Measurements from ENCODE around the gene PIGR.

Gene PIGR

DNA sequence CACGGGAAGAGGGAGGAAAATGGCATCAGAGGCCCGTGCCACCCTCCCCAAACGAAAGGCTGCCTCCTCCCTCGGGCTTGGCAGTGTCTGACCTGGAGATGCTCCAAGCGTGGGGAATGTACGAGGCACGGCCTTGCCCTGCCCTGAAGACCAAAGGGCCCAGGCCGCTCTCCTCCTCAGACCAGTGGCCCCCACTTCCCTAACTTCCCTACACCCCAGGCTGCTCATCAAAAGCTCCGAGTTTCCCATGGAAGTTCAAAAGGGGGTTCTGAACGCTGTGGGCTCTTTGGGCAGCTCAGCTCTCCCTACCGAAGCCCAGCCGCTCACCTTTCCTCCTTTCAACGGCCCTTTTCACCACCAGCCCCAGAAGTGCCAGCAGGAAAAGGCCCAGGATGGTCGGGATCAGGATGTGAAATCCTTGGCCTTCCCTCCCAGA lies 36.4 kb downstream of the PIGR start:
- DNase-seq (ENCODE audit: low read depth): no peak

DNA sequence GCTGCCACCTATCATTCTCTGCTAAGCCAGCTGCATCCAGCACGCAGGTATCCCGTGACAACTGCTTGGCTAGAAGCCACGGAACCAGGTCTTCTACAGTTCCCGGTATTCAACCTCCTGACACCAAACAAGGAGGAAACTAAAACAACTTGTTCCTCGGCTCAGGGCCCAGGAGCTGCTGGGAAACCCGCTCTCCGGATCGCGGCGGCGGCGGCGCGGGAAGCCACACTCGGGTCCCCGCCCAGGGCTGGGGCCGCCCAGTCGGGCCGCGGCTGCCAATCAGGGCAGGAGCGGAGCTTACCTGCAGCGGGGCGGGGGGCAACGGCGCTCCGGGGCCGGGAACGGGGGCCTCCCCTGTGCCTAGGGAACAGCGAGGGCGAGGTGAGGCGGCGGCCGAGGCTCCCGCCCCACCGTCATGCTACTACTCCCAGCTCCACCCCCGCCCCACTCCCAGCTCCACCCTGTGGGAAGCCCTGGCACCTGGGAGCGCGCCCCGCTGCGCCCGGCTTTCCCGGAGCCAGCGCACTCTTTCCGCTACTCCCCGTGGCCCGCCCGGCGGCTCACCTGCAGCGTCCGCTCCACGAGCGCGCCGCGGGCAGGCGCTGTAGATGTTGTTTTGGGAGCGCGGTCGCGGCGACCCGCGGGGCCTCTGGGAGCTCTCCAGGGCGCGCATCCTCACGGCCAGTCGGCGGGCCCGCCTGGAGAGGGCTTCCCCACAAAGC lies 36.9 kb downstream of the PIGR start:
- DNase-seq (ENCODE audit: low read depth): peak; percentile 40

DNA sequence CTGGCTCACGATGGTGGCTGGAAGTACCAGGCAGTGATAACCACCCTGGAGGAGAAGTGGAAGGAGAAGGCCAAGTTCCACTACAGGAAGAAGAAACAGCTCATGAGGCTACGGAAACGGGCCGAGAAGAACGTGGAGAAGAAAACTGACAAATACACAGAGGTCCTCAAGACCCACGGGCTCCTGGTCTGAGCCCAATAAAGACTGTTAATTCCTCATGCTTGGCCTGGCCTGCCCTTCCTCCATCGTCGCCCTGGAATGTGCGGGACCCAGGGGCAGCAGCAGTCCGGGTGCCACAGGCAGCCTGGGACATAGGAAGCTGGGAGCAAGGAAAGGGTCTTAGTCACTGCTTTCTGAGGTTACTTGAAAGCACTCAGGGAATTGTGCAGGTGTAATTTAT lies 38.2 kb downstream of the PIGR start:
- no peak for DNase-seq (ENCODE audit: low read depth)

DNA sequence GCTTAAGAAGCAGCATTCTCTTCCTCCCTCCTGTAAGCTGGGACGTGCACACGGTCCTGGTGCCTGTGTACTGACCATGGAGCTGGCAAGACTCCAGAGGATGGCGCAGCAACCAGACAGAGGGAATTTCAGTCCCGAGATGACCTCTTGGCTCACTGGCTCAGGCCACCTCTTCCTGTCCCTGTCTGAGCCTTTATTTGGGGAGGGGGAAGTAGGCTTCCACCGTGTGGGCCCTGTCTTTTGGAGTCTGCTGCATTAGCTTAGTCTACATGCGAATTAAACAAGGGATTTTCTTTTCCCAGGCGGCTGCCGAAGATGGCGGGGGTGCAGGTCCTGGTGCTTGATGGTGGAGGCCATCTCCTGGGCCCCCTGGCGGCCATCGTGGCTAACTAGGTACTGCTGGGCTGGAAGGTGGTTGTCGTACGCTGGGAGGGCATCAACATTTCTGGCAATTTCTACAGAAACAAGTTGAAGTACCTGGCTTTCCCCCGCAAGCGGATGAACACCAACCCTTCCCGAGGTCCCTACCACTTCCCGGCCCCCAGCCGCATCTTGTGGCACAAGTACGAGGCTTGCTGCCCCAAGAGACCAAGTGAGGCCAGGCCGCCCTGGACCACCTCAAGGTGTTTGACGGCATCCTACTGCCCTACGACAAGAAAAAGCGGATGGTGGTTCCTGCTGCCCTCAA lies 38.8 kb downstream of the PIGR start:
- DNase-seq (ENCODE audit: low read depth): no peak

DNA sequence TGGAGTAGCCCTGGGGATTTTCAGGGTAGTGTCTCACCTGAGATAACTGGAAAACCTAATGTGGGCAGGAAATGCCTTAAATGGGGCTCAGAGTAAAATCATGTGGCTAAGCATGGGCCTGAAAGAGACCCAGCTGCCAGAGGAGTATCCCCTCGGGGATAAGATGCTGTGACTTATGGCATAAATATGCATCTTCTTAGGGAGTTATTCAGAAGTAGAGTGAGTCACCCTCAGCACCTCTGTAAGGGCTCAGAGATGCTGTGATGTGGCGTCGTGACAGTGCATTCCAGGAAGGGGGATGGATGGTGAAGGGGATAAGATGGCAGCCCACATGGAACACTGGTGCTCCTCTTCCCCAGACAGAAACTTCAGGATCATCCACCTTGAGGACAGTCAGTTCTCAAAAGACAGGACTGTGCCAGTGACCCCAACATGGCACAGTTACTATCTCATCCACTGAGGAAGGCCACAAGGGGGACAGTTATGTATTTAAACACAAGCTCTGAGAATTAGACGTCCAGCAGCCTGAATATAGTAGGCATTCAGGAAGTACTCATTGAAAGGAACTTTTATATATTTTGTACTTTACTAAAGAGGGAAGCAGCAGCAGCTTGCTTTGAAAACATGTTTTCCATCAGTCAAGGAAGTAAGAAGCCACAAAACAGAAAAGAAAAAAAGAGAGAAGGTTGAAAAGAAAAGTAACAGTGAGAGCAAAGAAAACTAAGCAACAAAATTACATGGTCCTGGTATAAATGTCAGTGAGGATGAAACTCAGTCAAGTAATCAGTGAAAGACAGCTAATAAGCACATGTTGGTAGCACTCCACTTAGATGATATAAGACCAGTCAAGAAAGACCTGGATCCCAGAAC lies 40.7 kb downstream of the PIGR start:
- DNase-seq (ENCODE audit: low read depth): no peak

DNA sequence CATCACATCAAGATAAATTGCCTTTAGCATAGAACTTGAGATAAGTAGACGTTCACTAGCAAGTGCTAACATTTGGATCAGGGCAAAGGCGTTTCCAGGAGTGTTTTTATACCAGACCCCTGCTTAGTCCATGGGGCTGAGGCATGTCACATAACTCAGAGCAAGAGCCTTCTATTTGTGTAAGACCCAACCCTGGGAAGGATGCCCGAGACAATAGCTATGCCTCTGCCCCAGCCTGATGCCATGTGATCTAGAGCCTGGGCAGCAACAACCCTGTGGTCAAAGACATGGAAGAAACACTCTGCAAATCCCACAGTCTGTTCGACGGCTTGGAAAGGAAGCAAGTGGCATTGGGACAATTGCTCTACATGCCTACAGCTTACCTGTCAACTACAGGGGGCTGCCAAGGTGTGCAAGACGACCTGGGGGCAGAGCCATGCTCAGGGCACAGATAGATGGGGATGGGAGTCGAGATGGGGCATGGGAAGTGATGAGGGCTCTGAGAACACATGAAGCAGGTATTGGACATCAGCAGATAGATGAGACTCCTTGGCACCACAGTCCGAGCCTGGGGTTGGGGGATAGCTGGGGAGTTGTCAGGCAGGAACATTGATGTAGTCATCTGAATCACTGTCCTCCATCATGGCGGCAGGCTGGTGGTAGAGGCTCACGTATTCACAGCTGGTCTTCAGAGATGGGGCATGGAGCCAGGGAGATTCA lies 41.7 kb downstream of the PIGR start:
- no peak for DNase-seq (ENCODE audit: low read depth)

DNA sequence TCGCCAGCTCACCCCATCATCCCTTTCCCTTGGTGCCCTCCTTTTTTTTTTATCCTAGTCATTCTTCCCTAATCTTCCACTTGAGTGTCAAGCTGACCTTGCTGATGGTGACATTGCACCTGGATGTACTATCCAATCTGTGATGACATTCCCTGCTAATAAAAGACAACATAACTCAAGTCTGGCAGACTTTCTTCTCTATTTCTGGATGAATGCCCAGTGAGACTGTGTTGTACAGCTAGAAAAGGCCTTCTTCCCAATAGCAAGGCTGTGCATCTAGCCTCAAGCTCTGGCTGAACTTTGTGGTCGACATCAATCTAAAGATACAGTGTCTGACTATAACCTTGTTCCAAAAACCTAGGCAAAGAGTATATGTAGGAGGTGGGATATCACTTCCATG lies 42.6 kb downstream of the PIGR start:
- no peak for DNase-seq (ENCODE audit: low read depth)

DNA sequence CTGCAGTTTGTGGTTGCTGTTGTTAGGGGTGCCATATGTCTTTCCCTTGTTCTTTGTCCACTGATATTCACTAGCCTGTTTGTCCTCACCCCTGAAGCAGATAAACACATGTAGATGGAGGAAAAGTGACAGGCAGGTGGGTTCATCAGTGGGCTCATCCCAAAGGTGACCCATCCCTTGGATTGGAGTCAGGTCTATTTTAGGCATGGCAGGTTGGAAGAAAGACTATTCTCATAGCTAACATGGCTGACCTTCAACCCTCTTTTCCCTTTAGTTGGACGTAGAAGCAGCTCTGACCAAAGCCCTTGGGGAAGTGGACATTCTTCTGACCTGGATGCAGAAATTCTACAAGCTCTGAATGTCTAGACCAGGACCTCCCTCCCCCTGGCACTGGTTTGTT lies 43.6 kb downstream of the PIGR start:
- DNase-seq (ENCODE audit: low read depth): no peak

DNA sequence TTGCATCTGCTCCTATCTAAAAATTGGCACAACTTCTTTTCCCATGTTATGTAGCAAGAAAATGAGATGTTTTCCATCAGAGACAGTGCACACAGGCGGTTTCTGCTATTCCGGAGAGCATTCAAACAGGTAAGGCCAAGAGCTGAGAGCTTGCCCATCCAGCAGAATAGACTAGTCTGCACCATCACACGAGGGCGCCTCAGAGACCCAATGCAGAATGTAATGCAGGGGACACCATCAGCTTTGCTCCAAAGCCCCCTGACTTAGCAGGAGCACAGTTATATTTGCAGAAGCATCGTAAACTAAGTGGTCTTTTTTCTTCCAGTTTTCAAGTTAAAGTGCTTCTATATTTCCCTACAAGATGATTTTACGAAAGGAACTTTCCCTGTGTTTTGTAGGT lies 44.3 kb downstream of the PIGR start:
- DNase-seq (ENCODE audit: low read depth): no peak

DNA sequence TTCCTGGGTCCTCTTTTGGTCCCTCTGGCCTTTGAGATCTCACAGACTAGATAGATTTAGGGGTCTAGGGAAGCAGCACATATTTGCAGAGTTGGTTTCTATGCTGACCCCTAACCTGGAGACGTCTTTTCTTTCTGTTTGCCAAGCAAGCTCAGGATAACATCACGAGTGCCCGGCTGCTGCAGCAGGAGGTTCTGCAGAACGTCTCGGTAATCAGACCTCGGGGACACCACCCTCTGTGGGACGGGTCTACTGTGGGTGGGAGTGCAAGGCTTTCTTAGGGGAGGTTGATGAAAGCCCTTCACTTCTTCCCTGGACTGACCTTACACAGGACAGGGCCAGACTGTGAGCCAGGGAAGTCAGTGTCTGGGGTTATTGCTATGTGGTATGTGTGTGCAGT lies 46.1 kb downstream of the PIGR start:
- no peak for DNase-seq (ENCODE audit: low read depth)

DNA sequence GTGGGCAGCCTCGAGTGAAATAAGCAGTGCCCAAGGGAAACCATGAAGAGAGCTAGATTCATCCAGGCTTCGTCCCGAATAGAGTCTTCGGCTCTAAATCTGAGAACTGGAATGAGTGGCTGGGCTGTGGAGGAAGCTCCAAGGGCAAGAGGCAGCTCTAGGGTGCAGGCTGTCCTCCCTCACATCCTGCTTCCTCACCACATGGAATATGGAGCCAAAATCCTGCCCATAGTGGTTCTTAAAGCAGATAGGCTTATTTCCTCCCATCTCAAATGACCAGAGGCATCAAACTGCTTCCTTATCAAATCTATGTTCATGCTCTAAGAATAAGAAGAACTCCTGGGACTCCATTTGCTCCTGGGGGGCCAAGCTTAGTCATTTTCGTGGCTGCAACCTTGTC lies 46.5 kb downstream of the PIGR start:
- no peak for DNase-seq (ENCODE audit: low read depth)

DNA sequence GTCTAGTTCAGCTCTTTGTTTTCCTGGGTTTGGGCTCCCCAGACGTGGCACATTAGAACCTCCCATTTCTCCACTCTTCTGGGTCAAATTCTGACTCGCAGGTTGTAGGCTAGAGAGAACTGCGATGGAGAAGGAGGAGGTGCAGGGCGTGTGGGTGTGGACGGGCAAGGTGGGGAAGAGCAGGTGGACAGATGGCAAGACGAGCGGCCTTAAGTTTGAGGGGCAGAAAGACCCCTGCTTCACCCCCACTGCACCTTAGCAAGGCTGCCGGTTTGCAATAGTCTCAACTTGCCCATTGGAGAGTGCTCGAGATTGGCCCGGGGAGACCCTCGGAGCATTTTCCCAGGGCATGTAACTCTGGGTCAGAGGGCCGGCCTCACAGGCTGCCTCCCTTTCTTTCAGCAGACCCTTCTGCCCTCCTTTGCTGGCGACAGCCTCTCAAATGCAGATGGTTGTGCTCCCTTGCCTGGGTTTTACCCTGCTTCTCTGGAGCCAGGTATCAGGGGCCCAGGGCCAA lies 47.3 kb downstream of the PIGR start:
- DNase-seq (ENCODE audit: low read depth): no peak

DNA sequence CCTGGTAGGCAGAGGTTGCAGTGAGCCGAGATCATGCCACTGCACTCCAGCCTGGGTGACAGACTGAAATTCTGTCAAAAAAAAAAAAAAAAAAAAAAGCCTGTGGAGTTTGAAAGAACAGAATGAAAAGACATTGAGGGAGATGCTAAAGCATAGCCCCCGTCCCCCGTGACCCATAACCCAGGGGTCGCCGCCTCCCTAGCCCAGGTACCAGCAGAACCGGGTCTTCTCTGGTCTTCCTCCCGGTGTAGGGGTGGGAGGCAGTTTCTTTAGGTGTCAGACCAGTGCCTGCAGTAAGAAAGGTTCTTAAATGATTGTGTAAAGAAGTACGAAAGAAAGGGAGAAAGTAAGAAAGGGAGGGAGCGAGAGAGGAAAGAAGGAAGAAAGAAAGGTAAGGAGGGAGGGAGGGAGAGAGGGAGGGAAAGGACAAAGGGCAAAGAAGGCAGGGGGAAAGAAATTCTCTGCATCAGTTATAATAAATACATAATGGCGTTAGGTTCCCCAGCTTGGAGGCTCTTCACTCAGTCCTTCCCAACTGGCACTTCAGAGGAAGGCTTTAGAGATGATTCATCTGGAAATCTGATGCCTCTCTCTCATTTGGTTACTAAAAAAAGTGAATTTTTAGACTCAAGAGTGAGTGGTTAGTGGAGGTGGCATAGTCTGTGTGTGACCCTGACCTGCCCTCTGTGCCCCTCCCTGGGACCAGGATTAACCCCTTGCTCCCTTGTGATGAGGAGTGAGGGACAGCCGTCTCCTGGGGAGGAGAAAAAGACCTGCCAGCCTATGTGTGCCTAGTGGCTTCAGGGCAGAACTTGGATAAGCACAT lies 48.0 kb downstream of the PIGR start:
- DNase-seq (ENCODE audit: low read depth): no peak

DNA sequence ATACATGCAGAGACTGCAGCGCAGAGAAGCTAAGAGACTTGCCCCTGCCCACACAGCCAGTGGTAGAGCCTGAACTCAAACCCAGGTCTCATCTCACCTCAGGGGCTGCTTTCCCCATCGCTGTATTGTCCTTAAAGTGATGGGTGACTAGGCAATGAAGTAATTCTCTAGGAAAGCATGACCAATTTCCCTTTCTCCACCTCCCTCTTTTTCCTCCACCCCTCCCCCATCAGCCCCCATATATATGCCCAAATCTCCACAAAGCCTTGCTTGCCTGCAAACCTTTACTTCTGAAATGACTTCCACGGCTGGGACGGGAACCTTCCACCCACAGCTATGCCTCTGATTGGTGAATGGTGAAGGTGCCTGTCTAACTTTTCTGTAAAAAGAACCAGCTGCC lies 49.1 kb downstream of the PIGR start, which contains the start of gene IL24:
IL24 (plus strand) TSS at position 269 of the 400 bp plus-strand sequence. CDS start 390 bp downstream, outside the sequence.
- no peak for DNase-seq (ENCODE audit: low read depth)

DNA sequence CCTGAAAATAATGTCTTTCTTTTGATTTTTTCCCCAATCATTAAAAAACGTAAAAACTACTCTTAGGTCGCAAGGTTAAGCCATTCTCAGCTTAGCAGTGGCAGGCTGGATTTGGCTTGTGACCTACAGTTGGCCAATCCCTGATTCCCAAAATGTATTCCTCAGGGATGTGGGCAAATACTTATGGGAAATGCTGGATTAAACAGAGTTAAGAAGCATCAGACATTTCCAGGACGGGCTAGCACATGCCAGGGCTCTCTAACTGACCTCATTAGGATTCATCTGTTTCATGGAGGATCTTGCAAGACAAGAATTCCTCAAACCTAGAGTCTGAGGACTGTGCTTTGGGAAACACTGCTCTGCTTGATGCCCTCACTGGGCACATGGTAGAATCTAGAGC lies 50.0 kb downstream of the PIGR start:
- DNase-seq (ENCODE audit: low read depth): no peak

DNA sequence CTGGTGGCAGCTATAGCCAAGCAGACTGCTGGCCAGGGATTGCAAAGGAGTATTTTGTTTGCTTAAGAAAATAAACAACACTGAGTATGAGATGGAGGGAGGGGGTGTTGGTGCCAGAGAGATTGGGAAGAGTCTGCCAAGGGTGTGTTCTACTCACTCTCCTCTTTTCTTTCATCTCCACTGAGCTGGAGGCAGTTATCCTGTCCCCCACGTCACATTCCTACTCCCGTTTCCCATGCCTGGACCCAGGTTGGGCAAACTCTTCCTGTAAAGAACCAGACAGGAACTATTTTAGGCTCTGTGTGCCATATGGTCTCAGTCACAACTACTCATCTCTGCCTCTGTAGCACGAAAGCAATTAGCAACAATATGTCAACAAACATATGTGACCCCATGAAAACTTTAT lies 50.4 kb downstream of the PIGR start:
- DNase-seq (ENCODE audit: low read depth): no peak

DNA sequence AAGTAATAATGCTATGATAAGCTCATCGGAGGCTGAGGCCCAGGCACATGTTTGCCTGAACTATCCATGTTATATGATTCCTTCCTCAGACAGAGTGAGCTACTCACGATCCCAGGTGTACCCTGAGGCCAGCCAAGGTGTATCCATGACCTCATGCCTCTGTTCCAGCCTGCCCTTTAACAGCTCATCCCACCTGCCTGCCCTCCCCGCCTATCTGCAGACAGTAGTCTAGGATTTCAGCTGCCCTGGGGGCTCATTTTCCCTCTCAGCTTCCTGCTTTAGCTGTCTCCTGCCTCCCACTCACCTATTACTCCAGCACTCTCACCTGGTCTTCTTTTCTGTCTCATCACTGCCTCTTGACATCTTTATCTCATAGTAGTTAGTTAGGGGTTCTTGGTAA lies 50.9 kb downstream of the PIGR start:
- DNase-seq (ENCODE audit: low read depth): no peak

DNA sequence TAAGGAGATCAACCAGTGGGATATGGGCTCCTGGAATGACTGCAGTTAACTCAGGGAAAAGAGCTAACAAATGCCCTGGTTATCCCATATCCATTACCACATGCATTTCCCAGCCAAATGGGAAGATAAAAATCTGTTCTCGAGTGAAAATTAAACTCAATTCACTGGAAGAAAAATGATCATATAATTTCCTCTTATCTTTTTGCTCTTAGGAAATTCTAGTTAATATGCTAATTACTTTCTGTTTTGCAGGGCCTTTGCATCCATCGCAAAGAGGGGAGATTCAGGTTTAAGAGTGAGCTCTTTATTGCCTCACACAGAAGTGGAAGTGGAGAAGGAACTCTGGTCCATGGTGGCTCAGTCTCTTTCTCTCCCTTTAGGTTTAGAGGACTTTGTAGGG lies 52.9 kb downstream of the PIGR start:
- DNase-seq (ENCODE audit: low read depth): no peak

DNA sequence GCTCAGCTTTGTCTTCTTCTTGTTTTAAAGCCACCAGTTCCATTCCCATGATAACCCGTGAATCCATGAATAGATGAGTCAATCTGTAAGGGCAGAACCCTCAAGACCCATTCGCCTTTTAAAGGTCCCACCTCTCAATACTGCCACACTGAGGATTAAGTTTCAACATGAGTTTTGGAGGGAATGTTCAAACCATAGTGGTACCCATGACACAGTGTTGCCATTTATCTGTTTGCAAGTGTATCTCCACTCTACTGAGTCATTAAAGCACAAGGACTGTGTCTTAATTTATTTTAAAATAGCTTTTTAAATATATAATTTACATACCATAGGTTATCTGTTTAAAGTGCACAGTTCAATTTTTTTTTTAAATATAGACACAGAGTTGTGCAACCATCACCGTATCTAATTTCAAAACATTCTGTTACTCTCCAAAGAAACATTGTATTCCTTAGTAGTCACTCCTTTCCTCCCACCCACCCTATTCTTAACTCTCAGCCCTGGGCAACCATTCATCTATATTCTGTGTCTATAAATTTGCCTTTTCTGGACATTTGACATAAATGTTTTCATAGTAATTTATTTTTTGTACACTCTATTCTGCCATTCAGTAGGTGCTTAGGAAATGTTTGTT lies 53.8 kb downstream of the PIGR start:
- no peak for DNase-seq (ENCODE audit: low read depth)

DNA sequence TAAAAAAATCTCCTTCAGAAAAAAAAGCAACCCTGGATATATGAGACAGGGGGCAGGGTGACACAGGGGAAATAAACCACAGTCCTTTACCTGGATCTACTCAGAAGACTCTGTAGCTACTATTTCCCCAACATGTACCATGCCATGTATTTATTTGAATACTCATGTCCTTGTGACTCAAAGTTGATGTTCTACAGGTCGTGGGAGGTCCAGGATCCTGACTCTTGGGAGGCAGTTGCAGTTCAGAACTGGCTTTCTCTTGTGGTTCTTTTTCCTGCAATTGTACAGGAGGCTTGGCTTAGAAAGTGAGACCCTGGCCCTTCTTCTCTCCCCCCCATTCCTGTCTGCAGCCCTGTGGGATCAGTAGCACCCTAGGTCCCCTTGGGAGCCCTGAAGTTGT lies 54.9 kb downstream of the PIGR start:
- DNase-seq (ENCODE audit: low read depth): no peak

All from T follicular helper cell (primary cell).